ENCODE data around the gene SLC35E2B. TPM values are rescaled to one million over a fixed set of nuclear protein-coding genes. Genes with fewer than 3 reads are reported as not detected.

SLC35E2B gene
- polyA plus RNA-seq, 1 donor from 2014 or later, result 93.2 TPM

DNA sequence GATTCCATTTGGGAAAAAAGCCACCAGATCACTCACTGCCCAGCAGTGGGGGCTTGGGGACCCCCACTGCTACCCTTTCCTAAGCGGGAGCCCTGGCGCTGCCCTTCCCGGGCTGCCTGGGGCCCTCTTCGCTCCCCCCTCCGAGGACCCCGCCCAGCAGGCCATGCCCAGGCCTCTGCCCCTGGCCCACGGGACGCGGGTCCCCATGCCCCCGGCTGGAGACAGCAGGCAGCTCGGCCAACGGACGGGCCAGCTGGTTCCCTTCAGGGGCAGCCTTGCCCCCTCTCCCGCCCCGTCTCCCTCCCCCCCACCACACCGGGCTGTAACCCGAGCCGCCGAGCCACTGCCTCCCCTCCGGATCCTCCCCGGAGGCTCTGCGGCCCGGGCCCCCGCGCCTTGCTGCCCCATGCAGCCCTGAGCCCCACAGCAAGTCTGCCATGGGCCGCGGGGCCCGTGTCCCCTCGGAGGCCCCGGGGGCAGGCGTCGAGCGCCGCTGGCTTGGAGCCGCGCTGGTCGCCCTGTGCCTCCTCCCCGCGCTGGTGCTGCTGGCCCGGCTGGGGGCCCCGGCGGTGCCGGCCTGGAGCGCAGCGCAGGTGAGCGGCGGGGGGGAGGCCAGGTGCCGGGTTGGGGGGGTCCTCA, 60.7 kb downstream of the SLC35E2B start, which contains the start of gene MMP23B:
MMP23B (plus strand) TSS at position 392 of the 639 bp plus-strand sequence; CDS start at position 438, 46 bp downstream.
- H3K9me3 ChIP-seq (ENCODE audit: low read length), result no peaks in the 10 kb centered on the region
- no peak within 1 kb of the TSS for H3K27ac ChIP-seq (ENCODE audit: low read length)
- no peaks in the 10 kb centered on the region for H4K20me1 ChIP-seq (ENCODE audit: insufficient read depth)
- H3K27me3 ChIP-seq (ENCODE audit: insufficient read depth, low read depth, low read length), result peaks cover 13% of the 10 kb centered on the region
- H2AFZ ChIP-seq (ENCODE audit: low read depth, low read length), result no peak within 1 kb of the TSS
- H3K9ac ChIP-seq (ENCODE audit: low read length), result no peak within 1 kb of the TSS
- H3K4me2 ChIP-seq (ENCODE audit: low read length), result no peak within 1 kb of the TSS
- no peaks in the 10 kb centered on the region for H3K9me2 ChIP-seq (ENCODE audit: insufficient read depth, low read length)
- H3K4me3 ChIP-seq (ENCODE audit: low read length), result no peak within 1 kb of the TSS
- H3K79me2 ChIP-seq (replicated peaks; ENCODE audit: insufficient read depth, low read length), result no peaks in the 10 kb centered on the region
- no peak for TF ChIP-seq EZH2 (IDR thresholded peaks at IDR 0.05; ENCODE audit: borderline replicate concordance, insufficient read depth, low read length, poor library complexity, severe bottlenecking)
- no peak for TF ChIP-seq RAD21 (conservative IDR thresholded peaks at IDR 0.05)
- no peak for TF ChIP-seq EP300 (conservative IDR thresholded peaks at IDR 0.05; ENCODE audit: poor library complexity, severe bottlenecking)
- TF ChIP-seq, protein P1, sequence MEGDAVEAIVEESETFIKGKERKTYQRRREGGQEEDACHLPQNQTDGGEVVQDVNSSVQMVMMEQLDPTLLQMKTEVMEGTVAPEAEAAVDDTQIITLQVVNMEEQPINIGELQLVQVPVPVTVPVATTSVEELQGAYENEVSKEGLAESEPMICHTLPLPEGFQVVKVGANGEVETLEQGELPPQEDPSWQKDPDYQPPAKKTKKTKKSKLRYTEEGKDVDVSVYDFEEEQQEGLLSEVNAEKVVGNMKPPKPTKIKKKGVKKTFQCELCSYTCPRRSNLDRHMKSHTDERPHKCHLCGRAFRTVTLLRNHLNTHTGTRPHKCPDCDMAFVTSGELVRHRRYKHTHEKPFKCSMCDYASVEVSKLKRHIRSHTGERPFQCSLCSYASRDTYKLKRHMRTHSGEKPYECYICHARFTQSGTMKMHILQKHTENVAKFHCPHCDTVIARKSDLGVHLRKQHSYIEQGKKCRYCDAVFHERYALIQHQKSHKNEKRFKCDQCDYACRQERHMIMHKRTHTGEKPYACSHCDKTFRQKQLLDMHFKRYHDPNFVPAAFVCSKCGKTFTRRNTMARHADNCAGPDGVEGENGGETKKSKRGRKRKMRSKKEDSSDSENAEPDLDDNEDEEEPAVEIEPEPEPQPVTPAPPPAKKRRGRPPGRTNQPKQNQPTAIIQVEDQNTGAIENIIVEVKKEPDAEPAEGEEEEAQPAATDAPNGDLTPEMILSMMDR (IDR thresholded peaks at IDR 0.05; ENCODE audit: poor library complexity, severe bottlenecking), result no peak
- TF ChIP-seq, protein P2, sequence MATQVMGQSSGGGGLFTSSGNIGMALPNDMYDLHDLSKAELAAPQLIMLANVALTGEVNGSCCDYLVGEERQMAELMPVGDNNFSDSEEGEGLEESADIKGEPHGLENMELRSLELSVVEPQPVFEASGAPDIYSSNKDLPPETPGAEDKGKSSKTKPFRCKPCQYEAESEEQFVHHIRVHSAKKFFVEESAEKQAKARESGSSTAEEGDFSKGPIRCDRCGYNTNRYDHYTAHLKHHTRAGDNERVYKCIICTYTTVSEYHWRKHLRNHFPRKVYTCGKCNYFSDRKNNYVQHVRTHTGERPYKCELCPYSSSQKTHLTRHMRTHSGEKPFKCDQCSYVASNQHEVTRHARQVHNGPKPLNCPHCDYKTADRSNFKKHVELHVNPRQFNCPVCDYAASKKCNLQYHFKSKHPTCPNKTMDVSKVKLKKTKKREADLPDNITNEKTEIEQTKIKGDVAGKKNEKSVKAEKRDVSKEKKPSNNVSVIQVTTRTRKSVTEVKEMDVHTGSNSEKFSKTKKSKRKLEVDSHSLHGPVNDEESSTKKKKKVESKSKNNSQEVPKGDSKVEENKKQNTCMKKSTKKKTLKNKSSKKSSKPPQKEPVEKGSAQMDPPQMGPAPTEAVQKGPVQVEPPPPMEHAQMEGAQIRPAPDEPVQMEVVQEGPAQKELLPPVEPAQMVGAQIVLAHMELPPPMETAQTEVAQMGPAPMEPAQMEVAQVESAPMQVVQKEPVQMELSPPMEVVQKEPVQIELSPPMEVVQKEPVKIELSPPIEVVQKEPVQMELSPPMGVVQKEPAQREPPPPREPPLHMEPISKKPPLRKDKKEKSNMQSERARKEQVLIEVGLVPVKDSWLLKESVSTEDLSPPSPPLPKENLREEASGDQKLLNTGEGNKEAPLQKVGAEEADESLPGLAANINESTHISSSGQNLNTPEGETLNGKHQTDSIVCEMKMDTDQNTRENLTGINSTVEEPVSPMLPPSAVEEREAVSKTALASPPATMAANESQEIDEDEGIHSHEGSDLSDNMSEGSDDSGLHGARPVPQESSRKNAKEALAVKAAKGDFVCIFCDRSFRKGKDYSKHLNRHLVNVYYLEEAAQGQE (IDR thresholded peaks at IDR 0.05; ENCODE audit: borderline replicate concordance), result no peak
- TF ChIP-seq MXI1 (conservative IDR thresholded peaks at IDR 0.05; ENCODE audit: poor library complexity, severe bottlenecking), result no peak
- TF ChIP-seq TAF1 (IDR thresholded peaks at IDR 0.05; ENCODE audit: low read depth), result no peak
- no peak for TF ChIP-seq POLR2AphosphoS5 (IDR thresholded peaks at IDR 0.05)
- TF ChIP-seq SMC3 (conservative IDR thresholded peaks at IDR 0.05; ENCODE audit: poor library complexity), result no peak
- H3F3A ChIP-seq (ENCODE audit: insufficient read depth, low read length, poor library complexity, severe bottlenecking), result no peaks in the 10 kb centered on the region
- peaks cover 3% of the 10 kb centered on the region for H3K36me3 ChIP-seq (ENCODE audit: insufficient read depth, low read length)

DNA sequence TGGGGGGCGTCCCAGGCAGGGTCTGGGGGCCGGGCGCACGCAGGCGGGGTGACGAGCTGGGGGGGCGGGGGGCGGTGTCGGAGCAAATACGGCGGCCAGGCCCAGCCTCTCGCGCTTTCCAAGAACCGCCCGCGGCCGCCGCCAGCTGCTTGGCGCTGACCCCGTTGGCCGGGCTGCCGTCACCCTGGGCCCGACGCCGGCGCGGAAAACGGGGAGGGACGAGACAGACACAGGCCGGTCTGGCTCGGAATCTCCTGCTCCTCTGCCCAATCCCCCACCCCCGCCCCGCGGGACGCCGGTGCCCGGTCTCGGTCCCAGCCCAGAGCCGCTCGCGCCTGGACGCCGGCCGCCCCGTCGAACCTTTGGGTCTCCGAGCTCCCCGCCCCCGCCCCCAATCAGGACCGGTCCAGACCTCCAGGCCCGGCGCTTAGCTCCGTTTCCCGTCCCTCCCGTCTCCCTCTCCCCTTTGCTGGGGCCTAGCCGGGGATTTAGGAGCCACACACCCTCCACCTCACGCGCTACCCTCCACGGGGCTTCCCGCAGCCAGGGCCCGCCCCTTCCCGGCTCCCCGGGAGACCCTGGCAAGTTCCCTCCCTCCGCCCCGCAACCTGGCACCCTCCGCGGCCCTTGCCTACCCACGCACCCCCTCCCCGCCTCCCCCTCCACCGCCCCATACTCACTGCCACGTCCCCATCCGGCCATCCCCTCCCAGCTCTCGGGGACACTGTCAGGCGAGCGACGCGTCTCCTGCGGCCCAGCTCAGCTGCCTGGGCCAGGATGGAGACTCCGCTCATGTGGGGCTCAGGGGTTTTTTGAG, 61.4 kb downstream of the SLC35E2B start:
- H3K4me3 ChIP-seq (ENCODE audit: low read length), result no peak overlapping the region
- no peak overlapping the region for H3K27ac ChIP-seq (ENCODE audit: low read length)
- peaks cover 3% of the 10 kb centered on the region for H3K36me3 ChIP-seq (ENCODE audit: insufficient read depth, low read length)

More for the DNA sequence above, 61.4 kb downstream of the SLC35E2B start:
- TF ChIP-seq EP300 (conservative IDR thresholded peaks at IDR 0.05; ENCODE audit: poor library complexity, severe bottlenecking) (no peak), SMC3 (conservative IDR thresholded peaks at IDR 0.05; ENCODE audit: poor library complexity) (no peak), MXI1 (conservative IDR thresholded peaks at IDR 0.05; ENCODE audit: poor library complexity, severe bottlenecking) (no peak), TAF1 (IDR thresholded peaks at IDR 0.05; ENCODE audit: low read depth) (no peak), EZH2 (IDR thresholded peaks at IDR 0.05; ENCODE audit: borderline replicate concordance, insufficient read depth, low read length, poor library complexity, severe bottlenecking) (no peak)
- TF ChIP-seq, protein P1 (IDR thresholded peaks at IDR 0.05; ENCODE audit: poor library complexity, severe bottlenecking), result no peak
- TF ChIP-seq, protein P2 (IDR thresholded peaks at IDR 0.05; ENCODE audit: borderline replicate concordance), result no peak
- no peak overlapping the region for H3K4me2 ChIP-seq (ENCODE audit: low read length)
- H2AFZ ChIP-seq (ENCODE audit: low read depth, low read length), result no peak overlapping the region
- no peaks in the 10 kb centered on the region for H3K9me3 ChIP-seq (ENCODE audit: low read length)
- H3K9ac ChIP-seq (ENCODE audit: low read length), result no peak overlapping the region
- no peaks in the 10 kb centered on the region for H3K9me2 ChIP-seq (ENCODE audit: insufficient read depth, low read length)
- H4K20me1 ChIP-seq (ENCODE audit: insufficient read depth), result no peaks in the 10 kb centered on the region
- H3K27me3 ChIP-seq (ENCODE audit: insufficient read depth, low read depth, low read length), result peaks cover 13% of the 10 kb centered on the region
- no peaks in the 10 kb centered on the region for H3K79me2 ChIP-seq (replicated peaks; ENCODE audit: insufficient read depth, low read length)
- no peaks in the 10 kb centered on the region for H3F3A ChIP-seq (ENCODE audit: insufficient read depth, low read length, poor library complexity, severe bottlenecking)
